Stimulated activated CD4-positive, alpha-beta T cell treated with anti-CD3 and anti-CD28 coated beads, Interleukin-12 subunit alpha, Interleukin-12 subunit beta, amount 100 ng/mL, for 24 hours (primary cell): ENCODE results near the gene RAB27B.

ENCODE experiments used
- DNase-seq, 2 experiments: peaks; one replicate each; pipeline ENCODE4 v3.0.0-alpha.2; 2020; ENCODE audit warnings: low read depth in 2 of 2

The RAB27B gene

GRCh38 chr18:54910161-54910919 lies 82.1 kb downstream of the RAB27B start:
- no peak for DNase-seq

DNA sequence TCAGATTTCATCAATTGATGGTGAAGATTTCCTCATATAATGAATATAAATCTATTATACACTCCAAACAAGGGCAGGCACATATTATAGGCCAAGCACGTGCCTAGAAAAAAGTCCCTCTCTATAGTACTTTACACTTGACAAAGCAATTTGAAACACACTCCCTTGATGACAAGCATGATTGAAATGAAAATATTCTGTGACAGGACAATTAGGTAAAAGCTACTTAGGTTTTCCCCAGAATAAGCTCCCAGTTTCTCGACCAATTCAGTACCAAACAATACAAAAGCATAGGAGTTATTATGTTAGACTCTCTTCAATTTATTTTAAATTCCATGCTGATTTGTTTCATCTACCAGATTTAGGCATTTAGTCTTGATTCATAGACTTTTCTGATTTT lies 83.3 kb downstream of the RAB27B start:
- DNase-seq: no peak

DNA sequence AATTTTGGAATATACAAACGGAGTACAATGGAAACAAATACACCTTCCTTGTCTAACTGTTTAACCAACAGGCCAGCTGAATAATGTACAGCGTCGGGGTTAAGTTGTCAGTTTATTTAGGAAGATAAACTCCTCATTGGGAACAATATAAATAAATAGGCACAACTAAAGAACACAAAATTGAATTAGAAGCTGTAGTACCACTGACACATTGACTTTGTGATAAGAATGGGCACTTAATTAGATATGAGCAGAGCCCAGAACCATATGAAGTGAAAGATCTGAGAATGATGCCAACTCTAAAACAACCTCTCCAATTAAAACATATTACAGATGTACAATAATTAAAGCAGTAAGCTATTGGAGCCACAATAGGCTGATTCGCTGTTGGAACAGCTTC lies 86.5 kb downstream of the RAB27B start:
- no peak for DNase-seq

- DNase-seq: no peak
Observed at GRCh38 chr18:54916507-54916906, 88.2 kb downstream of the RAB27B start.

DNA sequence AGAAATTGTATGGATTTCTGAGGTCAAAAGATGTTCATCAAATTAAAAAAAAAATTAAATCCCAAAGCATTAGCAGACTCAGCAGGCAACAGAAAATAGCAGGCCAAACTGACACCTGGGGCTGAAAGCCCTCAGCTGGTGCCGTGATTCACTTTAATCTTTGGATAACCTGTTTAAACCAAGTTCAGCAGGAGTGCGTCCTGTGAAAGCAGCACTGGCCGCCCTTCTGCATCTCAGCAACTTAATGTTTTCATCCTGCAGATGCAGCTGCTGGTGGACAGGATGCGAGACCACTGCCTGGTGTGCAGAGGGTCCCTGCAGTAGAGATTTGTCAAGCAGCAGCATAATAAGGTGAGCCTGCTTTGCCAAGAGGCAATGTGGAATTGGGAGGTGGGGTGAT lies 89.8 kb downstream of the RAB27B start:
- DNase-seq: no peak

DNA sequence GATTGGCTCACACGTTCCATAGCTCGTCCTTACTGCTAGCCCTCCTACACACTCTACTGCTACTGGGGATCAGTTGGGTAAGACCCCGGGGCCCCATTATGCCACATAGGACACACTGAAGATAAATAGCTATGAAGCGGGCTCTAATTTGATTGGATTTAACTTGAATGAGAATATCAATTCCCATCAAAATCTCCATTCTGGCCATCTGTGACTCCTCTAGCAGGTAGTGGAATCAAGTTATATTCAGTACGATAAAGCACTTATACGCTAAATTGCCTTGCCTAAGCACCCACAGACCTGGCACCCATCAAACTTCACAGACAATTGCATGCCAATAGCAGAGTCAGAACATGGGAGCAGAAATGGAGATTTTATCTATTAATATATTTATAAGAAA lies 91.1 kb downstream of the RAB27B start:
- no peak for DNase-seq

GRCh38 chr18:54923339-54923956 lies 95.2 kb downstream of the RAB27B start:
- no peak for DNase-seq

DNA sequence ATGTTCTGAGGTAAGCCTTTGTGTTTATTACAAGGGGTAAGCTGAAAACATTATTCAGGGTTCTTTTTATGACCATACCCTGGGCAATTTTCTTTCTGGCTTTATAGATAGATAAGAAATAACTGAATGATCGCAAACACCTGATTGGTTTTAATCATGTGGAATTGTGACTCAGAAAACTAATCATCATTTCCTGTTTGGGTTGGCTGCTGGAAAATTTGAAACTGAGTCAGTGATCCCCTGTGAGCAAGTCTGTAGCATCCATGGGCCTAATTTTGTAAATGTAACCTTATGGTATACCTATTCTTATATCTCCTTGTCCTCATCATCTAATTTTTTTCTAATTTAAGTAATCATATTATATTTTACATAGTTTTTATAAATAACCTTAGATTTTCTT lies 96.7 kb downstream of the RAB27B start:
- no peak for DNase-seq

GRCh38 chr18:54926593-54927325 lies 98.5 kb downstream of the RAB27B start:
- no peak for DNase-seq

DNA sequence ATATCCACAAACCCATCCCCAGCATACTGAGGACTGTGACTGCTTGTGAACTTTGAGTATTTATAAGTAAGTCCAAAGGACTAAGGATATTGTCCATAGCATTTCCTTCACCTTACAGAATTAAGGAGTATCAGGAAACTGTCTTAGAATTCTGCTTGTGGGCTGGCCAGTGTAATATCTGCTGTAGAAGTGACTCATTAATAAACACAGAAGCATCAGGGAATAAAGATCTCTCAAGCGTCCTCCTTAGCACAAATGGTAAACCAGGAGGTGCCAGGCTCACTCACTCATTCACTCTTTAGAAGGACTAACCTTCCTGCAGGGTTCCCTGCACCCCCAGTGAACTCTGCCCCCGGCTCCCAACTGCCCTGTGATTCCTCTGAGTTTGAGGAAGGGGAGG lies 100.0 kb downstream of the RAB27B start:
- DNase-seq: no peak

DNA sequence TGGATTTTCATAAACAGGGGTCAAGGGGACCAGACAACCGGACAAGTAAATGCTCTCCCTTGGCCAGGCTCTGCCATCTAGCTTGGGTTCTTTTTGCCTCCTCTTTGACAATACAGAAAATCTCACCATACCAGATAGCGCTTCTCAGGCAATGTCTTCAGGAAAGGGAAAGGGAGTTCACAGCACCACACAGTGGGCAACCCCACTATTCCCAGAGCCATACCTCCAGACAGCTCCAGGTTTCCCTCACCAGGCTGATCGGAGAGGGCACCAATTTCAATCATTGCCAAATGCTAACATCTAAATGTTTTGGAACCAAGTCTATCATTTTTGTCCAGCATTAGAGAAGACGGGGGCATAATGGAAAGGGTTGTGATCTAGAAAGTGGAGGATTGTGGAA lies 102.9 kb downstream of the RAB27B start:
- DNase-seq: no peak

DNA sequence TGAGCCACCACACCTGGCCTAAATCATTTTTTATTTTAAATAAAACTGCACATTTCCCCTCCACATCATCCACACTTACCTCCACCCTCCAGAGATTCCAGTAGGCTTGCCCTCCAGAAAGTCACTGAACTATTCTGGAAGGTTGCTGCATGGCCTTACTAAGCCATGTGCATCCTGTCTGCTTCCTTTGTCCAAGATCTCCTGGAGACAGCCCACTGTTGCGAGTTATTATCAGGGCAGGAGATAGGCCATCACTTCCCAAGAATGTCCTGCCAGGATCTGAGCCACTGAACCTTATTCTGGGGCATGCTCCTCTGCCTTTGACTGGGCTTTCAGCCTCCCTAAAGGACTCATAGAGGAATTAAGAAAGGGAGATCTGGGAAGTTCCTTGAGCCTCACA lies 104.2 kb downstream of the RAB27B start:
- no peak for DNase-seq

DNA sequence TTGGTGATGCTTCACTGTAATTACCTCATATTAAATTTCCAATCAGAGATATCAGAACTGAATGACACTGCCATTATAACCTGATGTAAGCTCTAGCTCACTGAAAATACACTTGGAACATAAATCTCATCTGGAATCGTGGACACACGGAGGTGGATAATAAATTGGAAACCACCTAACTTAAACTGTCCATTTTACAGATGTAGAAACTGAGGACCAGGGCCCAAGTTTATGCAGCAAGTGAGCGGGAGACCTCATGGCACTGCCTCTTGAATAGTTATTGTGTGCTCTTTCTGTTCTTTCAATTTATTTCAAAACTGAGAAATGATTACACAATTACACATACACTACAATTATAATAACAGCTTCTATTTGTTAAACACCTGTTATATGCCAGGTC lies 110.2 kb downstream of the RAB27B start:
- DNase-seq: no peak

GRCh38 chr18:54939361-54939917 lies 111.2 kb downstream of the RAB27B start:
- DNase-seq: no peak

DNA sequence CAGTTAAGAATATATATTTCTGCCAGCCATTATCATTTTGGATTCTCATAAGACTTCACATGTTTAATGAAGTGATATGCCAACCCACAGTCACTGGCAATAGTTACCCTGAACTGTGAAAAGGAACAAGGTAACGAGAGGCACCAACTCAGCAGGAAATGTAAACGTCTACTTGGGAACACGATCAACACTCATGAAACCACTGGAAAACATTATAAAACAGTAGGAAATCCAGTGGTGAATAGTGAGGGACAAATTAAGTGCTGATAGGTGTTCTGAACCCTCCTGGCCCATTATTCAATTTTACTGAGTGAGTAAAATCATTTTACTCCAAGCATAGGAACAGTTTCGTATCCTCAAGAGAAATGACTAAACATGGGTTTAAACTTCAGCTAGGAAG lies 113.9 kb downstream of the RAB27B start:
- no peak for DNase-seq

GRCh38 chr18:54942569-54942968 lies 114.3 kb downstream of the RAB27B start:
- no peak for DNase-seq
